Stimulated activated CD8-positive, alpha-beta memory T cell treated with anti-CD3 and anti-CD28 coated beads, Interleukin-15, amount 100 ng/mL, for 4 hours (primary cell): ENCODE data around the gene PCOLCE2.
"Not testable (repeated sequence)": the region's sequence is repeated elsewhere in the genome, so short reads cannot be mapped to it uniquely, and the experiment has no call there.

Source experiments
- DNase-seq, 2 donors: peaks; one replicate each; pipeline ENCODE4 v3.0.0-alpha.2; 2020; ENCODE audit warnings: low read depth in 2 of 2

Gene PCOLCE2

DNA sequence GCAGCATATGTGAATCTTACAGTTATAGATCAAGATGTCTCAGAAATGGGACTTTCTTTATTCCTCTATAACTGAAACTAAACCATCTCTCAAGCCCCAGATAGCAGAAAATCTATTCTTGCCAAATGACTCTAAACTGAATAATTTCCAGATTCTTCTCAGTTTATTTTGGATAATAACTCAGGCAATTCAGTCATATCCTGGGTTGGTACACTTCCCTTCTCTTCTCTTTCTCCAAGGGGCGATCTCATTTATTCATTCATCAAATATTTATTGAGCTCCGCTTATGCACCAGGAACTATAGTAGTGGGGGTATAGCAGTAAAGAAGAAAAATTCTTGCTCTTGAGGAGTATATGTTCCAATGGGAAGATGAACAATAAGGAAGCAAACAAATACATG is 13.5 kb upstream of the PCOLCE2 start:
- DNase-seq, result no peak

- no peak for DNase-seq
These were observed 9.7 kb upstream of the PCOLCE2 start for GRCh38 chr3:142898346-142899213.

DNA sequence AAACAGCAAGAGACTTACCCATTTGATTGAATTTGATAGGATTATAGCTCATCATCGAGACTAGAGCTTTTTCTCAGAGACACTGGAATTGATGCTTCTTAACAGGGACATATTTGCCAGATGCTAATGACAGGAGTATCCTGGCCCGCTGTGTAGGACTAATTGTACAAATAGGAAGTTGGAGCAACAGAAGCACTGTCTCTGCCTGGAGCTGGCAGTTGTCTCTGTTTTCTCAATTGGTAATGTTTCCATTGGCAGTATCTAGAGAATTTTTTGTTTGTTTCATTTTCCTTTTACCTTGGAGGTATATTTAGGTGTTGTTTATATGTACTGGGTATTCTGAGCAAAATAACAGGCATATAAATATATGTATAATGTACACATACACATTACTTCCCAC is 8.9 kb upstream of the PCOLCE2 start:
- DNase-seq, result no peak

DNA sequence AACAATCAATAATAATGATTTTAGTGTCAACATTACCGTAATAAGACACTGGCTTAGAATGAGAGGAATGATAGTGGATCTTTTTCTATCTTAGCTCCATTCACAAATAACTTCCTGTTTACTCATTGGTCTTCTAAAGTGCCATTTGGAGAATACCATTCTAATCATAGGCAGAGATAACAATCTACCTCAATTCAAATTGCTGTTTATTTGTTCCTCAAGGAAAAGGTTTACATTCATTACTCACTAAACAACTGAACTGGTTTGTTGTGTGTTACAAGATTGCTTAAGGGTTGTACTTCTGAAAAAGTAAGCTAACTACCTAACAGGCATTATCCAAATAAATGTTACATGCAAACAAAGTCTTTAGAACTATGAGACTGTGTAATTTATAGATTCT is 8.1 kb upstream of the PCOLCE2 start:
- no peak for DNase-seq

GRCh38 chr3:142896201-142896755 is 7.4 kb upstream of the PCOLCE2 start:
- DNase-seq, result no peak

GRCh38 chr3:142894493-142894892 is 5.6 kb upstream of the PCOLCE2 start:
- DNase-seq, result no peak

- DNase-seq, result no peak
These were observed 3.8 kb upstream of the PCOLCE2 start for GRCh38 chr3:142892714-142893113.

GRCh38 chr3:142890592-142890991 is 1.7 kb upstream of the PCOLCE2 start:
- DNase-seq, result no peak

DNA sequence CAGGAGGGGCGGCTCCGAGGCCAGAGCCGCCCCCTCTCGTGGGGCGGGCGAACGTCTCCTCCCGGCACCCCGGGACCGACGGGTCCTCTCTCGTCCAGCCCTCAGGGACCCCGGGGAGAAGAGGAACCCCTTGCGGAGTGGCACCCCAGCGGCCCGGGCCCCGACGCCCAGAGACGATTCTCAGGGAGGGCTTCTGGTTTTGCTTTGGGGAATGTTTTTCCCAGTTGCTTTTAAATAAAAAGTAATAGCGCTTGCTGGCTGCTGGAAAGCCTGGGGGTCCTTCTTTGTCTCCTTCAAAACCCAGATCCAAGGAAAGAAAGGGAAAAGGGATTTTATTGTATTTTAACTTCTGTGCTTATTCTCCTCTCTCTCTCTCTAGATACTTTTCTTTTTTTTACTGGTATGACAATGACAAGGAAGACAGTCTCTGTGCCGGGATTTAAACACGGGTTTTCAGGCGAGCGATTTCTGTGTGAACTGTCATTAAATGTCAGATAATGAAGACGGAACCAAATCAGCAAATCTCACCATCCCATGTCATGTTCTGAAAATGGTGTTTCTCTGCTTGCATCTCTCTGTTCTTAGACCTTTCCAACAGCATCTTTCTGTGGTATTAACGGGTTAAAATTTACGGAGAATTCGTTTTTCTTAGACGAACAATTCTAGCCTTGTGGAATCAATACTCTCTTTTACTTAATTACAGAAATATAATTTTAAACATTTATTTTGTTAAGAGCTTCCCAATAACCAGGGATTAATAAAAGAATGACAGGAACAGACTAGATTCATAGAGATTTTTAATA is 530 bp upstream of the PCOLCE2 start:
- no peak for DNase-seq

GRCh38 chr3:142888099-142888480 is 793 bp downstream of the PCOLCE2 start:
- DNase-seq, result no peak

DNA sequence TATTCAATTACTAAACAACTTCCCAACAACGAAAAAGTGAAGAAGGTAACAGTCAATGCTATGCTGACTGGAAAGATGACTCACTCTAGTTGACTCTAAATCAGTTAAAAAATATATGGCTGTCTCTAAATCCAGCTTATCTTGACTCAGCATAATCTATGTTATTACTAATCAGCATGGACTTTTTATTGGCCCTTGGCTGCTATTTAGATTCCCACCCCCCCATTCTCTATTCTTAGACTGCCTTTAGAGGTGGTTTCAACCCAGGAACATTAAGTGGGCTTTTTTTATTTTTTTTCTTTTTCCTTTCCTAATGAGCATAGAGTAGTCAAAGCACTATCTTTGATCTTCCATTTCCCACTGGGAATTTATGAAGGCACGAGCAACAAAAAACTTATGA is 1.9 kb downstream of the PCOLCE2 start:
- DNase-seq, result no peak

DNA sequence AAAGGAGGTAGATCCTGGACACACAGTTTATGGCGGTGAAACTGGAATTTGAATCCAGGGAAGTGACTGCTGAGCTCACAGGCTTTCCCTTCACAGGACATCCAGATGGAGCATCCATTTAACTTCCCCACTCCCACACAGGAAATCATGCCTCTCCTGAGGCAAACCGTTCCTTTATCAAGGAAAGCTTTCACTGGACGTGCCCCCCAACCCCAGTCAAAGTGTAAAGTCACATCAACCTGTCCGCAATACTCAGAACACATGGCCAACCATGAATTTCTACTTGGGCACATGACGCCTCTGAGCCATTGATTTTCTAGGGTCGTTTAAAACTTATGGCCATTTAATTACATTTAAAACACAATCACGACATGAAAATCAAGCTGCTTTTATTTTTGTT is 2.9 kb downstream of the PCOLCE2 start:
- no peak for DNase-seq

DNA sequence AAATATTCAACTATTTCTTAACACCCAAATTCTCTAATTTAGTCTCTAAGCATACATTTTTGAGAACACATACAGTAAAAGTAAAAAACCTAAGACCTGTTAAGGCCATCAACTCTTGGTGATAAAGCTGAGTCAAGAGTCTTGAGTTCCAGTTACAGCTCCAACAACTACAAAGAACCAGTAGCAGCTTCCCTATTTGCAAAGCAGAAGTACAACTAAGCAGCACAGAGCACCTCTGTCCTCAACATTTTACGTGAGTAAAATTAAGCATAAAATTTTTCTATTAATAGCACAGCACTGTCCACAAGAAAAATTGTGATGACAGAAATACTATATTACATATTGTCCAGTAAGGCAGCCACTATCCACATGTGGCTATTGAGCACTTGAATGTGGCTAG is 4.4 kb downstream of the PCOLCE2 start:
- DNase-seq, result no peak

DNA sequence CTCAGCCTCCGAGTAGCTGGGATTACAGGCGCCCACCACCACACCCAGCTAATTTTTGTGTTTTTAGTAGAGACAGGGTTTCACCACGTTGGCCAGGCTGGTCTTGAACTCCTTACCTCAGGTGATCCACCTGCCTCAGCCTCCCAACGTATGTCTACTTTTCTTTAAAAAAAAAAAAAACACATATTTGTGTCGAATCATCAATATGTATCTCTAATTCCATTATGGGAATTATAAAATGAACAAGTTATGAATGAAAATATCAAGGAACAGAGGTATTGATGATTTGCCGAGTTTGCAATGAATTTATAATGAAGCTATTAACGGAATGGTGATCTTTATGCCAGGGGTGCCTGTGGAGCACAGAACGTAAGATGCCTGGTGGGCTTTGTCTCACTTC is 5.3 kb downstream of the PCOLCE2 start:
- DNase-seq, result not testable (repeated sequence)

DNA sequence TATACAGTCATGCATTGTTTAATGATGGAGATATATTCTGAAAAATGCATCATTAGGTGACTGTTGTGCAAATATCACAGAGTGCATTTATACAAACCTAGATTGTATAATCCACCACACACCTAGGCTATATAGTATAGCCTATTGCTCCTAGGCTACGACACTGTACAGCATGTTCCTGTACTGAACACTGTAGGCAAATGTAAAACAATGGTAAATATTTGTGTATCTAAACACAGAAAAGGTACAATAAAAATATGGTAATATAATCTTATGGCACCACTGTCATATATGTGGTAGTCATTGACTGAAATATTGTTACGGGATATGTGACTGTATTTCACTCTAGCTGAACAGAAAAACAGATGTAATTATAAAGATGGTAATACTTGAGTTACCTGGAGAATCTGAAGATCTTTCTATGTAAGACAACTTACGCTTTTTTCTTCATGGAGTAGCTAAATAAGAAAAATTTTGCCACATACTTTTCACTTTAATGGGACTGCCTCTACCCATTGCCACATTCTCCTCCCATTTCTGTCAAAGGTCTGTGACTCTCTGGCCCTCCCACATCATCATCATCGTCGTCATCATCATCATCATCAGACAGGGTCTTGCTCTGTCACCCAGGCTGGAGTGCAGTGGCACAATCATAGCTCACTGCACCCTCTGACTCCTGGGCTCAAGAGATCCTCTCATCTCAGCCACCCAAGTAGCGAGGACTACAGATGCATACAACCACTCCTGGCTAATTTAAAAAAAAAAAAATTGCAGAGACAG is 7.2 kb downstream of the PCOLCE2 start:
- no peak for DNase-seq

GRCh38 chr3:142878649-142879300 is 10.1 kb downstream of the PCOLCE2 start:
- DNase-seq, result no peak

- DNase-seq, result no peak
These were observed 12.5 kb downstream of the PCOLCE2 start for GRCh38 chr3:142876417-142876816.

GRCh38 chr3:142875583-142876207 is 13.2 kb downstream of the PCOLCE2 start:
- DNase-seq, result no peak

GRCh38 chr3:142875099-142875498 is 13.8 kb downstream of the PCOLCE2 start:
- no peak for DNase-seq

DNA sequence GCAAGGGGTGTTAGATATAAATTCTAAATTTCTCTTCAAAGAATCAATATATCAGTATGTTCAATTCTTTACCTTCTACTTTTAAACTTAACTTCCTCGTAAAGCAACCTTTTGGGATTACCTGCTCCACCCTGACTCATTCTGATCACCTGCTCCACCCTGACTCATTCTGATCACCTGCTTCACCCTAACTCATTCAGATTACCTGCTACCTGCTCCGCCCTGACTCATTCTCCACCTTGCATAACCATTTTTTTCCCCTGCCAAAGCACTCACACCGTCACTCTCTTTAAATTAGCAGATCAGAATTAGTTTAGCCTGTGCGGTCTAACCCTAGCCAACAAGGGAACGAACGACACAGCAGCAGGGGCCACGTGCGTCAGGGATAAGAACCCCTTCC is 20.5 kb downstream of the PCOLCE2 start:
- DNase-seq, result not testable (repeated sequence)
